GM19035 (cell line): ENCODE results near the gene CRHR2.
A peak's percentile ranks its signal among the peaks of the same experiment; 100 is the strongest.

ENCODE experiments used
- ATAC-seq: cut with Tn5 transposase; IDR thresholded peaks from one replicate; pipeline ENCODE4 v1.9.1; 2021; ENCODE audit not compliant: unreplicated experiment

Gene CRHR2

GRCh38 chr7:30633223-30633622 lies 49.0 kb downstream of the CRHR2 start:
- ATAC-seq = no peak

- peak; percentile 70 for ATAC-seq
These were observed 51.3 kb downstream of the CRHR2 start for GRCh38 chr7:30630986-30631385.

- ATAC-seq = no peak
These were observed 55.2 kb downstream of the CRHR2 start for GRCh38 chr7:30627026-30627425.

GRCh38 chr7:30625283-30625682 lies 57.0 kb downstream of the CRHR2 start:
- ATAC-seq = no peak

GRCh38 chr7:30618961-30619360 lies 63.3 kb downstream of the CRHR2 start:
- ATAC-seq = no peak

GRCh38 chr7:30618080-30618676 lies 64.1 kb downstream of the CRHR2 start:
- ATAC-seq = no peak

- no peak for ATAC-seq
These were observed 64.9 kb downstream of the CRHR2 start for GRCh38 chr7:30617359-30617758.

- no peak for ATAC-seq
These were observed 65.9 kb downstream of the CRHR2 start for GRCh38 chr7:30616318-30616717.

- ATAC-seq = no peak
These were observed 68.6 kb downstream of the CRHR2 start for GRCh38 chr7:30613366-30614325.

- ATAC-seq = no peak
These were observed 69.5 kb downstream of the CRHR2 start for GRCh38 chr7:30612658-30613265.

GRCh38 chr7:30605832-30606231 lies 76.4 kb downstream of the CRHR2 start:
- no peak for ATAC-seq

GRCh38 chr7:30604901-30605300 lies 77.4 kb downstream of the CRHR2 start:
- ATAC-seq = no peak
